H1 (cell line): Measurements from ENCODE around the gene SYP. TPM values are rescaled to one million over a fixed set of nuclear protein-coding genes. Genes with fewer than 3 reads are reported as not detected.

Source experiments
- CBX8 ChIP-seq: fragments of 300-800, 300-1000 bp; sonication (generic); IDR thresholded peaks from 2 replicates; pipeline ENCODE4 v1.7.1; 2016; ENCODE audit warnings: low read depth, low read length, borderline replicate concordance
- CHD2 ChIP-seq: IDR thresholded peaks from 2 replicates; pipeline ENCODE4 v1.6.1; 2012; ENCODE audit warnings: low read length, improper control_type of control experiment
- EZH2 ChIP-seq: fragments of 200-600 bp; sonication (generic); IDR thresholded peaks from 2 replicates; pipeline ENCODE4 v1.7.1; 2012; ENCODE audit warnings: low read depth, mild to moderate bottlenecking, moderate library complexity, low read length, inconsistent platforms; ENCODE audit not compliant: severe bottlenecking
- GABPA ChIP-seq: IDR thresholded peaks from 2 replicates; pipeline ENCODE4 v1.6.1; 2011; ENCODE audit warnings: mild to moderate bottlenecking, low read length, moderate library complexity, borderline replicate concordance; ENCODE audit not compliant: insufficient read depth
- GTF2F1 ChIP-seq: IDR thresholded peaks from 2 replicates; pipeline ENCODE4 v1.6.1; 2012; ENCODE audit warnings: low read depth, low read length, improper control_type of control experiment, borderline replicate concordance
- HDAC2 ChIP-seq, 2 experiments: fragments of 300-600 bp in 1 of 2; sonication (generic) in 1 of 2; IDR thresholded peaks; 2 replicates each; pipeline ENCODE4 v1.6.1; 2011 to 2012; ENCODE audit warnings: low read depth in 2 of 2, low read length in 2 of 2, mild to moderate bottlenecking in 2 of 2, moderate library complexity in 2 of 2, borderline replicate concordance in 1 of 2, inconsistent platforms in 1 of 2
- HDAC6 ChIP-seq: IDR thresholded peaks from one replicate; pipeline ENCODE4 v1.7.1; 2012; ENCODE audit warnings: low read depth, mild to moderate bottlenecking, inconsistent platforms, low read length, moderate library complexity
- KDM5A ChIP-seq: fragments of 200-600 bp; IDR thresholded peaks from 2 replicates; pipeline ENCODE4 v1.7.1; 2012; ENCODE audit warnings: mild to moderate bottlenecking, low read length, inconsistent platforms, mixed read lengths
- POLR2AphosphoS5 ChIP-seq: IDR thresholded peaks from 2 replicates; pipeline ENCODE4 v1.6.1; 2011; ENCODE audit warnings: low read depth, low read length
- SAP30 ChIP-seq: fragments of 300-600 bp; sonication (generic); IDR thresholded peaks from 2 replicates; pipeline ENCODE4 v1.7.1; 2012; ENCODE audit warnings: low read length, moderate library complexity, mild to moderate bottlenecking, inconsistent platforms; ENCODE audit not compliant: insufficient read depth, insufficient replicate concordance
- SIRT6 ChIP-seq: IDR thresholded peaks from one replicate; pipeline ENCODE4 v1.7.1; 2012; ENCODE audit warnings: low read length, inconsistent platforms
- SP4 ChIP-seq: IDR thresholded peaks from 2 replicates; pipeline ENCODE4 v1.6.1; 2012; ENCODE audit warnings: low read length, inconsistent platforms
- SUZ12 ChIP-seq: fragments of 200-600 bp; sonication (generic); IDR thresholded peaks from 2 replicates; pipeline ENCODE4 v1.6.1; 2012; ENCODE audit warnings: mild to moderate bottlenecking, inconsistent platforms, low read length, moderate library complexity, mixed read lengths
- TAF7 ChIP-seq: optimal IDR thresholded peaks from 2 replicates; pipeline ENCODE3; 2011; ENCODE audit warnings: low read depth, mild to moderate bottlenecking, inconsistent platforms, low read length, moderate library complexity, borderline replicate concordance
- TEAD4 ChIP-seq: IDR thresholded peaks from 2 replicates; pipeline ENCODE4 v1.6.1; 2012; ENCODE audit warnings: low read depth, low read length, inconsistent platforms, mixed read lengths
- YY1 ChIP-seq: IDR thresholded peaks from 2 replicates; pipeline ENCODE4 v1.6.1; 2011; ENCODE audit warnings: low read depth, mild to moderate bottlenecking, low read length
- ZNF274 ChIP-seq: IDR thresholded peaks from 2 replicates; pipeline ENCODE4 v1.7.0; 2012; ENCODE audit warnings: low read length, borderline replicate concordance; ENCODE audit errors: extremely low read depth
- polyA plus RNA-seq, 7 experiments: library from polyadenylated mRNA; depleted of rRNA in 3 of 7; stranded (reverse) in 5 of 7; unstranded in 2 of 7; fragments of >200 nt in 5 of 7; fragments of 200-250 nt in 2 of 7; gene quantifications; 1 replicate in 5 of 7; 2 replicates in 1 of 7; 4 replicates in 1 of 7; pipeline versions ENCODE4 v1.2.1 to v1.2.3, GENCODE V29; 2011 to 2013; ENCODE audit warnings: missing spikeins in 2 of 7, mixed read lengths in 2 of 7
- total RNA-seq: library from RNA; stranded (reverse); fragmentation: NEBNext Ultra II Directional; extraction: Animal tissue kit (Norgen Biotek cat#: 25700); gene quantifications from 2 replicates; pipeline ENCODE4 v1.2.1, GENCODE V29; 2021
- TF ChIP-seq, protein P1 (sequence below): IDR thresholded peaks from 2 replicates; pipeline ENCODE4 v1.6.1; 2012; ENCODE audit warnings: low read length, inconsistent platforms
- TF ChIP-seq, protein P2 (sequence below): IDR thresholded peaks from 2 replicates; pipeline ENCODE4 v1.6.1; 2011; ENCODE audit warnings: low read length, improper control_type of control experiment
- TF ChIP-seq, protein P3 (sequence below): IDR thresholded peaks from 2 replicates; pipeline ENCODE4 v1.6.1; 2012; ENCODE audit warnings: inconsistent platforms

The SYP gene
- total and polyA plus RNA-seq, 2 of the 8 experiments (the other 6 are each of a cell fraction or from before 2014, with no cell fraction given), result 4.3 to 10.8 TPM

DNA sequence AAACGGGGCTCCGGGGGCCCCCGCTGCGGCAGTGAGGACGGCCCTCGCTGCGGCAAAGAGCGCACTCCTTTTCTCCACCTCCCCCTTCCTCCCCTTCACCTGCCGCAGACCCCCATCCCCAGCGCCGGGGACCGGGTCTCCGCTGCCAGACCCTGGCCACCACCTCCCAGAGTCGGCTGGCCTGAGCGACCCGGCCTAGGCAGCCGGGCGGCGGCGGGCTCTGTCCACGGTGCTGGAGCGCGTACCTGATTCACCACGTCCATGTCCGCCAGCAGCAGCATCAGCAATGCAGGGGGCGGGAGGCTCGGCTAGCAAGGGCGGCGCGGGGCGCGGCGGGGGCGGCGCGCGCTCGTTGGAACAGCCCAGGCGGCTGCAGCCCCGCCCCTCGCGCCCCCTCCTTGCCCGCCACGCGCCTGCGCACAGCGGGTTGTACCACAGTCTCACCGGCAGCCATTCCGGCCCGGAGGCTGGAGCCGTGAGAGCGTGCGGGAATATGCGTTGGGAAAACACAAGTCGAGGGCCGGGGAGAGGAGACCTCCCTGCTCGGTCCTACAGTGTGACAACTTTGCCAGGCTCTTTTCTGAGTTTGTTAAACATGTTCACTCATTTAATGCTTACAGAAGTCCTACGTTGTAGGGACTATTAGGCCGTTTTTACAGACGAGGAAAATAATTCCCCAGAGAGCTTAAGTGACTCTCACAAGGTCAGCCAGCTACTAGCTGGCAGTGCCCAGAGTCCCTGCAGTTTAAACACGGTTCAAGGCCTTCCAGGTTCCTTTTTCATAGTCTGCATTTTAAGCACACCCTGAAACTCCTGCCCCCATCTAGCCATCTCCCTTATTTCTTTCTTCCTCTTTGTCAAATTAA, at the start of gene SYP (continued):
- TF ChIP-seq GABPA (no peak), YY1 (peak; percentile 89), EZH2 (no peak), SUZ12 (no peak), POLR2AphosphoS5 (peak; percentile 67), HDAC2 (IDR thresholded peaks at IDR 0.05; ENCODE audit: borderline replicate concordance in 1 of 2, low read depth in 2 of 2, low read length in 2 of 2) (peak in 1 of 2 experiments; percentile 68; a peak in 1 of 4 replicates), SAP30 (no peak), SP4 (peak; percentile 33; the same call in 1 of the 2 replicates), CBX8 (no peak), TEAD4 (no peak), SIRT6 (no peak), ZNF274 (no peak), HDAC6 (no peak), TAF7 (peak; percentile 77), CHD2 (no peak), KDM5A (no peak), GTF2F1 (no peak)
- TF ChIP-seq, protein P1, sequence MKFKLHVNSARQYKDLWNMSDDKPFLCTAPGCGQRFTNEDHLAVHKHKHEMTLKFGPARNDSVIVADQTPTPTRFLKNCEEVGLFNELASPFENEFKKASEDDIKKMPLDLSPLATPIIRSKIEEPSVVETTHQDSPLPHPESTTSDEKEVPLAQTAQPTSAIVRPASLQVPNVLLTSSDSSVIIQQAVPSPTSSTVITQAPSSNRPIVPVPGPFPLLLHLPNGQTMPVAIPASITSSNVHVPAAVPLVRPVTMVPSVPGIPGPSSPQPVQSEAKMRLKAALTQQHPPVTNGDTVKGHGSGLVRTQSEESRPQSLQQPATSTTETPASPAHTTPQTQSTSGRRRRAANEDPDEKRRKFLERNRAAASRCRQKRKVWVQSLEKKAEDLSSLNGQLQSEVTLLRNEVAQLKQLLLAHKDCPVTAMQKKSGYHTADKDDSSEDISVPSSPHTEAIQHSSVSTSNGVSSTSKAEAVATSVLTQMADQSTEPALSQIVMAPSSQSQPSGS, result no peak
- TF ChIP-seq, protein P2, sequence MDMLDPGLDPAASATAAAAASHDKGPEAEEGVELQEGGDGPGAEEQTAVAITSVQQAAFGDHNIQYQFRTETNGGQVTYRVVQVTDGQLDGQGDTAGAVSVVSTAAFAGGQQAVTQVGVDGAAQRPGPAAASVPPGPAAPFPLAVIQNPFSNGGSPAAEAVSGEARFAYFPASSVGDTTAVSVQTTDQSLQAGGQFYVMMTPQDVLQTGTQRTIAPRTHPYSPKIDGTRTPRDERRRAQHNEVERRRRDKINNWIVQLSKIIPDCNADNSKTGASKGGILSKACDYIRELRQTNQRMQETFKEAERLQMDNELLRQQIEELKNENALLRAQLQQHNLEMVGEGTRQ, result no peak
- TF ChIP-seq, protein P3, sequence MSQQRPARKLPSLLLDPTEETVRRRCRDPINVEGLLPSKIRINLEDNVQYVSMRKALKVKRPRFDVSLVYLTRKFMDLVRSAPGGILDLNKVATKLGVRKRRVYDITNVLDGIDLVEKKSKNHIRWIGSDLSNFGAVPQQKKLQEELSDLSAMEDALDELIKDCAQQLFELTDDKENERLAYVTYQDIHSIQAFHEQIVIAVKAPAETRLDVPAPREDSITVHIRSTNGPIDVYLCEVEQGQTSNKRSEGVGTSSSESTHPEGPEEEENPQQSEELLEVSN, result peak; percentile 81
